PFSK-1 (cell line): ENCODE results near the gene PMPCA.

ENCODE experiments used
- FOXP2 ChIP-seq: optimal IDR thresholded peaks from 2 replicates; pipeline ENCODE3; 2011; ENCODE audit warnings: borderline replicate concordance, control low read depth, inconsistent platforms; ENCODE audit not compliant: insufficient read depth; ENCODE audit errors: extremely low read length, extremely low read depth
- TF ChIP-seq, protein P1 (sequence below), 2 experiments: IDR thresholded peaks; 2 replicates each; pipeline versions ENCODE4 v1.6.1 to v1.8.0; 2011 to 2012; ENCODE audit warnings: low read depth in 2 of 2, low read length in 2 of 2, control low read depth in 1 of 2, inconsistent platforms in 1 of 2, mild to moderate bottlenecking in 1 of 2, moderate library complexity in 1 of 2; ENCODE audit not compliant: insufficient read depth in 1 of 2

GRCh38 chr9:136381311-136381710, 29.1 kb upstream of the PMPCA start:
- TF ChIP-seq FOXP2 = no peak
- TF ChIP-seq, protein P1, sequence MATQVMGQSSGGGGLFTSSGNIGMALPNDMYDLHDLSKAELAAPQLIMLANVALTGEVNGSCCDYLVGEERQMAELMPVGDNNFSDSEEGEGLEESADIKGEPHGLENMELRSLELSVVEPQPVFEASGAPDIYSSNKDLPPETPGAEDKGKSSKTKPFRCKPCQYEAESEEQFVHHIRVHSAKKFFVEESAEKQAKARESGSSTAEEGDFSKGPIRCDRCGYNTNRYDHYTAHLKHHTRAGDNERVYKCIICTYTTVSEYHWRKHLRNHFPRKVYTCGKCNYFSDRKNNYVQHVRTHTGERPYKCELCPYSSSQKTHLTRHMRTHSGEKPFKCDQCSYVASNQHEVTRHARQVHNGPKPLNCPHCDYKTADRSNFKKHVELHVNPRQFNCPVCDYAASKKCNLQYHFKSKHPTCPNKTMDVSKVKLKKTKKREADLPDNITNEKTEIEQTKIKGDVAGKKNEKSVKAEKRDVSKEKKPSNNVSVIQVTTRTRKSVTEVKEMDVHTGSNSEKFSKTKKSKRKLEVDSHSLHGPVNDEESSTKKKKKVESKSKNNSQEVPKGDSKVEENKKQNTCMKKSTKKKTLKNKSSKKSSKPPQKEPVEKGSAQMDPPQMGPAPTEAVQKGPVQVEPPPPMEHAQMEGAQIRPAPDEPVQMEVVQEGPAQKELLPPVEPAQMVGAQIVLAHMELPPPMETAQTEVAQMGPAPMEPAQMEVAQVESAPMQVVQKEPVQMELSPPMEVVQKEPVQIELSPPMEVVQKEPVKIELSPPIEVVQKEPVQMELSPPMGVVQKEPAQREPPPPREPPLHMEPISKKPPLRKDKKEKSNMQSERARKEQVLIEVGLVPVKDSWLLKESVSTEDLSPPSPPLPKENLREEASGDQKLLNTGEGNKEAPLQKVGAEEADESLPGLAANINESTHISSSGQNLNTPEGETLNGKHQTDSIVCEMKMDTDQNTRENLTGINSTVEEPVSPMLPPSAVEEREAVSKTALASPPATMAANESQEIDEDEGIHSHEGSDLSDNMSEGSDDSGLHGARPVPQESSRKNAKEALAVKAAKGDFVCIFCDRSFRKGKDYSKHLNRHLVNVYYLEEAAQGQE (IDR thresholded peaks at IDR 0.05; ENCODE audit: insufficient read depth in 1 of 2, low read depth in 2 of 2, low read length in 2 of 2) = no peak
